NCI-H510A treated with DMSO at 0.1 percent for 48 hours (cell line): ENCODE measurements around the gene SH3RF3.

Source experiments
- DNase-seq: peaks from one replicate; lab custom pipeline; 2025; lab: John Stamatoyannopoulos, UW

The SH3RF3 gene

GRCh38 chr2:109339519-109339966 is 210.5 kb downstream of the SH3RF3 start:
- DNase-seq = peak; percentile 39

- no peak for DNase-seq
Observed at GRCh38 chr2:109340381-109340780, 211.4 kb downstream of the SH3RF3 start.

- no peak for DNase-seq
Observed at GRCh38 chr2:109341355-109342255, 212.6 kb downstream of the SH3RF3 start.

GRCh38 chr2:109342256-109342850 is 213.3 kb downstream of the SH3RF3 start:
- no peak for DNase-seq

DNA sequence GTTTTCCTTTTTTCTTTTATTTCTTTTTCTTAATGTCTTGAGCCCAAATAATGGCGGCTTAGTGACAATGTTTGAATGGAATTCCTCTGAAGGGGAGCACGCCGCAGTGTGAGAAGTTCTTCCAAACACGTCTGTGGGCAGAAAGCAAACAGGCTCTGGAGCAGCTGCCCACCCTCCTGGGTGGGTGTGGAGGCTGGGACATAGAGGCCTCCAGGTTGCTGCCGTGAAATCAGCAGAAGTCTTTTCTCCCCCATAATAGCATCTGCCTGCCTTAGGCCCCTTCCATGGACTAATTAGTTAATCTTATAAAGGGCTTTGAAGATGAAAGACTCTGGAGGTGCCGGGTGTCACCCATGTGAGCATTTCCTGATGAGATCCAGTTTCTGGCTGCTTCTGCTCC is 213.9 kb downstream of the SH3RF3 start:
- DNase-seq = no peak

DNA sequence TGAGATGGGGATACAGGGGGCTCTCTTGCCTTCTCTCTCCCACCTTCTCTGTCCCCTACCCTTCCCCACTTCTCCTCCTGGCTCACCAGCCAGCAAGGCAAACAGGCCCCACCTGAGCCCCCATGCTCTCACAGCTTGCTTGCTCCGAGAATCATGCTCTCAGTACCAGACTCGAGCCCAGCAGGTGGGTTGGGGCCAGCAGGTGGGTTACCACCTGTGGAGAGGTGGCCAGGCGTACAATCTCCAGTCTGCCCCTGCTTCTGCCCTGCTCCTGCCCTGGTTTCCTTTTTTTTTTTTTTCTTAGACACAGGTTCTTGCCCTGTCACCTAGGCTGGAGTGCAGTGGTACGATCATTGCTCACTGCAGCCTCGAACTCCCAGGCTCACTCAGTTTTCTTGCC is 214.5 kb downstream of the SH3RF3 start:
- DNase-seq = no peak

GRCh38 chr2:109344270-109344805 is 215.3 kb downstream of the SH3RF3 start:
- no peak for DNase-seq

DNA sequence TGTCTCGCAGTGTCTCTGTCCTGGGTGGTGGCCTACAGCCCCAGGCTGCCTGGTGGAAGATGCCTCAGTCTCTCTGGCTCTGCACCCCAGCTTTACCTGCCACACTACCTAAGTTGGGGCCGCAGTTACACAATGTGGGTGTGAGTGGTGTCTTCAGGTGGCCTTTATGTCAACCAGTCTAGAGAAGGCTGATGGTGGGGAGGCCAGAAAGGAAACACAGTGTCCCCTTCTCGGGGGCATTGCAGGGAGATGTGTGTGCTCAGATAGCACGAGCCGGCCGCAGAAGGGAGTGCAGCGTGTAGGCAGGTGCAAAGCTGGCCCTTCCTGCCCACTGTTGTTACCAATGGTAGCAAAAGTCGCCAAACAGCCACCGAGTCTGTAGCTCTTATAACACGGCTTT is 216.1 kb downstream of the SH3RF3 start:
- DNase-seq = peak; percentile 19

DNA sequence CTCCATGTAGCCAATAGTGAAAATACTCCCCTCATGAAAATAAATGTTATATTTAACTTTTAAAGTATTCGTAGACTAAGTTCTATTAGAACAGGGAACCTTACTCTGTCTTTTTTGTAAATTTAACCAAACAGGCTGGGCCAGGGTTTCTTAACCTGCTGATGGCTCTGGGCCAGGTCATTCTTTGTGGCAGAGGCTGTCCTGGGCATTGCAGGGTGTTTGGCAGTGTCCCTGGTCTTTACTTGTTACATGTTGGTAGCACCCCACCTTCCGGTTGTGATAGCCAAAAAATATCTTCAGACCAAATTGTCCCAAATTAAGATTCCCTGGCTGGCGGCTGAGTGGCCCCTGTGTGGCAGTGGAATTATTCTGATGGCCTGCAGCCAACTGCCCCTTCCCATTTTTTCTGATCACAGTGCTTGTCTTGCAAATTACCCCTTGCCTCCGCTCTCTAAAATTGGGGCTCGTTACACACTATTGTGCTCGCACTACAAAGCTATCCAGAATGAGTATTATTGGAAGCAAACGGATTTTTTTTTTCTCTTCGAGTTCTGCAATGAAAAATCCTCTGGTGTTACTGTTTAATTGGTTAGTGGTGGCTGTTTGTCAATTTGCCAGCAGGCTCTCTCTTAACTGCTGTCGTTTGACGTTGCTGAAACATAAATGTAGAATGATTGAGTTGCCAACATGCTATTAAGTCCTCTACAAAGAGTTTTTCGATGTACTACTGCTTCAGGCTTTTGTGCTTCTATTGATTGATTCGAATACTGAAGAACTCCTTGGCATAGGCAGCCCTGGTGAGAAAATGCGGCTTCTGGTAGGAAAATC is 216.9 kb downstream of the SH3RF3 start:
- no peak for DNase-seq

DNA sequence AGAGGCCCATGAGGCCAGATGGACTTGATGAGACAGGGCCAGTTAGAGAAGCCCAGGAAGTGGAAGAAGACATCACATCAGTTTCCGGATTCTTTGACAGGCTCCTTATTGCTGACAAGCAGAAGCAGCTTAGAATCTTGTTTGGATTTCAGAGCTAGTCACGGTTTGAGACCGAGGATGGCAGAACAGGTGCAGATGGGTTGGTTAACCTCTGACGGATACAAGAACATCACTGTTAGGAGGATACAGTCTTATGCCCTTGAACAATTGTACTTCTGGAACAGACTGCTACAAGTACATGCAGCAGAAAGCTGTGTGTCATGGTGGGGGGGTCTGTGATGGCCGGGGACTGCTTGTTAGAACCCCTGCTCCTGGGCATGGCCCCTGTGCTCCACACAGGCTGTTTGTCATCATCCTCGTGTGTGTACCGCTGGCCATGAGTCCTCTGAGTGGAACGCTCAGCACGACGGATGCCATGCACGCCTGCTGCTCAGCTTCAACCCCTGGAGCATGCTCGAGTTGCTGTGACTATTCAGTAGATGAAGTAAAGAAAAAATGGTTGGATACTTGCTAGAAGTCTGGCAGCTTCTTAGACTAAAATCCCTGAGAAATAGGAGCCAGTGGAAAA is 217.7 kb downstream of the SH3RF3 start:
- no peak for DNase-seq

DNA sequence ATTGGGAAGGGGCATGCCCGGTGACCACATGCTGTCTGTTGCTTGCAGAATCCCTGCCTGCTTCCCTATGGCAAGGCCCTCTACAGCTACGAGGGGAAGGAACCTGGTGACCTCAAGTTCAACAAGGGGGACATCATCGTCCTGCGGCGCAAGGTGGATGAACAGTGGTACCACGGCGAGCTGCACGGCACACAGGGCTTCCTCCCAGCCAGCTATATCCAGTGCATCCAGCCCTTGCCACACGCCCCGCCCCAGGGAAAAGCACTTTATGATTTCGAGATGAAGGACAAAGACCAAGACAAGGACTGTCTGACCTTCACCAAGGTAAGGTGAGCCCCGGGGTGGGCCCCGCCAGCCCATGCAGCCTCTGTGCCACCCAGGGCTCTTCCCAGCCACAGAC is 218.6 kb downstream of the SH3RF3 start:
- DNase-seq = no peak

DNA sequence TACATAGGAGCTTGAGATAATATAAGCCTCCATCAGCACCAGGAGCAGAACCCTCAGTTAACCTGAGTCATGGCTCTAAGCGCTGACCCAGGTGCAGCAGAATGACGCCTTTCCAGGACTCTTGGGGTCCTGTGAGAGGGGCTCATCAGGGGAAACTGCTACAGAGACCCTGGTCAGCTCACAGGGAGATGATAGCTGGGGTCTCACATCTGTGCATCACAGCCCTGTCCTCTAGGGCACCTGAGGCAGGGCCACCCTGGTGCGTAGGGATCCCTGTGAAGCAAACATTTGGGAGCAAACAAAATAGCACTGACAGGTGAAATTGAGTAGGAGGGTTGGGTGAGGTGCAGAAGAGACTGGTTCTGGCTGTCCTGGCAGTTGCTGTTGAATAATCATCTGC is 219.2 kb downstream of the SH3RF3 start:
- no peak for DNase-seq

DNA sequence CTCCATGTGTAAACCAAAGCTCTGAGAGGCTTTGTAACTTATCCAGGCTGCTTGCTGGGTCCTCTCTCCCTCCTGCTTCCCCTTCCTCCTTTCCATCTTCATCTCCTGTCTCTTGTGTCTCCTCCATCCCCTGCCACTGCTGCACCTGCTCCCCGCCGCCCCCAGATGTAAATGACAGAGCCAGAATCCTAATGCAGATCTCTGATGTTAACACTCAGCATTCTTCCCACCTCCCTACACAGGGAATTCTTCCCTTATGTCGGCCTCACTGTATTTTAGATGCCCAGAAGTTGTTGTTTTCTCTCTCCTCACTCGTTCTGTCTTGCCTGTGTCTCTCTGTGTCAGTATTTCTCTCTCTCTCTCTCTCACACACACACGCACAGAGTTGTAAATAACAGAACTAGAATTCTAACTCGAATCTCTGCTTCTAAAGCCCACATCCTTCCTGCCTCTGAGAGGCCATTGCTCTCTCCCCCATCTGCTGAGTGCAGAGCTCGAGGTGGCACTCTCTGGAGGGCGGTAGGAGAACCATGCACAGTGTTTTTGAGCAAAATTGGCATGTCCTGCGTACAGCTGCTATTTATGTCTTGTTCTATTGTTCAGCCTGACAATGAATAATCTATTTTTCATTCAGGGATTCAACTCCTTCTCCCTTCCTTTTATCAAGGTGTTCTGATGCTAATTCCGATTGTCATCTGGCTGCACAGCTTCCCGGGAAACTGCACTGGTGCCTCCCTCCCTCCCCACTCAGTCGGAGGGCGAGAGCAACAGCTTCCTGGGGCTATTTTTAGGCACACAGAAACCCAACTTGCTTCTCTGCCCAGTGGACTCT is 219.9 kb downstream of the SH3RF3 start:
- DNase-seq = peak; percentile 28

DNA sequence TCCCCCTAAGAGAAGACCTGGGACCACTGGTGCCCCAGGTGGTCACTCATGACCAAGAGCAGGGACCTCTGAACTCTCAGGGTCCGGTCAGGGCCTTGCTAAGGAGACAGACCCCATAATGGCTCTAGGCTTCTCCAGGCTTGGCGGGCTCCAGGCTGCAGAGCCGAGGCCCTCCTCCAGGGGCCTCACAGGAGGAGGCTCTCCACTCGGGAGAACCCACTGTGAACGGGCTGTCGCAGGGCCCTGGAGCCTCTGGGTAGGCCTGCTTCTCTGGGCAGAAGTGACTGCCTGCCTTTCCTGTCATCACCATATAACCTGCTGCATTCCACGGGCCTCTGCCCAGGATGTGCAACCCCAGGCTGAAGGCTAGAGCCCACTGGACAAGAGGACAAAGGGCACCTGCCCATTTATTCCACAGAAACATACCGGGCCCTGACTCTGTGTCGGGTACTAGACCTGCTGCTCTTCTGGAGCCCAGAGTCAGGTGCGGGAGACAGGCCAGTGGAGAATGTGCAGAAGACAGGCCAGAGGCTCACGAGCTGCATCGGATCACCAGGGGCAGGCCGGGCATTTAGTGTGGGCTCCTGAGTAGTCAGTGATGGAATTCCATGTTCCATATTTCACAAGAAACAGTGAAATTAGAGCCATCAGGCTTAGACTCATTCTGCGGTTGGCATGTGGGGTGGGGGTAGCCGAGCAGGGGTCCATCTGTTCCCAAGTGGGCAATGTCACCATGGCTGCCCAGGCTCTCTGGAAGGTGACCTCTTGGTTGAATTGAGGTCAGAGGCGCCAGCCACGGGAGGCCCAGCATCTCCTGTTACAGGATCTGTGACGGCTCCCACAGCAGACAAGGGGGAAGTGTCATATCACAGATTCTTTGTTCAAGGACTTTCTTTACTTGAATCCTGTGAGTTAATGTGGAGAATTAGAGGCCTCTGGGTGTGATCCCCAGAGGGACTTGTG is 220.8 kb downstream of the SH3RF3 start:
- DNase-seq = no peak

GRCh38 chr2:109350526-109350925 is 221.5 kb downstream of the SH3RF3 start:
- DNase-seq = no peak

- DNase-seq = peak; percentile 15
Observed at GRCh38 chr2:109351164-109351756, 222.3 kb downstream of the SH3RF3 start.

- DNase-seq = no peak
Observed at GRCh38 chr2:109352056-109352897, 223.3 kb downstream of the SH3RF3 start.
